SJCRH30 (cell line): ENCODE data around the gene SCN4A. TPM values are rescaled to one million over a fixed set of nuclear protein-coding genes. Genes with fewer than 3 reads are reported as not detected.

ENCODE experiments used
- DNase-seq, 2 experiments: peaks; one replicate each; pipeline ENCODE4 v3.0.0-alpha.2; 2015 to 2020
- H3K27ac ChIP-seq: fragments of 250-450 bp; sonication (Bioruptor Pico); 2 replicates; pipeline ENCODE4 v1.5.1; 2020; ENCODE audit warnings: mild to moderate bottlenecking, moderate library complexity
- H3K27me3 ChIP-seq: fragments of 250-450 bp; sonication (Bioruptor Pico); 2 replicates; pipeline ENCODE4 v1.5.1; 2020; ENCODE audit warnings: mild to moderate bottlenecking, moderate library complexity
- H3K36me3 ChIP-seq: fragments of 250-450 bp; sonication (Bioruptor Pico); 2 replicates; pipeline ENCODE4 v1.5.1; 2020; ENCODE audit warnings: mild to moderate bottlenecking, moderate library complexity
- H3K4me1 ChIP-seq: fragments of 250-450 bp; sonication (Bioruptor Pico); 2 replicates; pipeline ENCODE4 v1.5.1; 2020; ENCODE audit warnings: mild to moderate bottlenecking, moderate library complexity
- H3K4me3 ChIP-seq: fragments of 250-450 bp; sonication (Bioruptor Pico); 2 replicates; pipeline ENCODE4 v1.5.1; 2020; ENCODE audit warnings: mild to moderate bottlenecking, moderate library complexity
- H3K9me3 ChIP-seq: fragments of 250-450 bp; sonication (Bioruptor Pico); replicated peaks from 2 replicates; pipeline ENCODE4 v1.5.1; 2020; ENCODE audit warnings: mild to moderate bottlenecking, moderate library complexity
- total RNA-seq: library from RNA; depleted of rRNA; stranded (reverse); fragments of >200 nt; shearing (Covaris generic); gene quantifications from 2 replicates; pipeline ENCODE4 v1.2.3, GENCODE V29; 2014

Gene SCN4A
- total RNA-seq, 1 experiment from 2014 or later, result 14.3 TPM

DNA sequence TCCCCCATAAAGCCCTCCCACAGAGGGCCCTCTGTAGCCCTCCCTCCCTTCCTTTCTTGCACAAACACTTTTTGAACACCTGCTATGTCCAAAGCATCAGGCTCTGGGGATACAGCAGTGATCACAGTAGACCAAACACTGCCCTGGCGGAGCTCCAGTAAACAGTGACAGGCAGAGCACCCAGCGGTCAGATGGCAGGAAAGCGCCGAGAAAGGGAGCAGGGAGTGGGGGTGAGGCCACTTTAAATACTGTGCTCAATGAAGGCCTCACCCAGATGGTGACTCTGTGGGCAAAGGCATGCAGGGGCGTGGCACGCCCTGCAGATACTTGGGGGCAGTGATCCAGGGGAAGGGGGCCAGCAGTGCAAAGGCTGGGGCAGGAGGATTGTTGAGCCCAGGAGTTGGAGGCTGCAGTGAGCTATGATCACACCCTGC is 33.0 kb upstream of the SCN4A start:
- peak; percentile 48 to 69 for DNase-seq
- Histone ChIP-seq H3K36me3 (no peaks in the 10 kb centered on the region), H3K27ac (no peak overlapping the region), H3K27me3 (no peaks in the 10 kb centered on the region), H3K4me1 (peaks cover 4% of the 10 kb centered on the region), H3K9me3 (no peaks in the 10 kb centered on the region), H3K4me3 (no peak overlapping the region)

DNA sequence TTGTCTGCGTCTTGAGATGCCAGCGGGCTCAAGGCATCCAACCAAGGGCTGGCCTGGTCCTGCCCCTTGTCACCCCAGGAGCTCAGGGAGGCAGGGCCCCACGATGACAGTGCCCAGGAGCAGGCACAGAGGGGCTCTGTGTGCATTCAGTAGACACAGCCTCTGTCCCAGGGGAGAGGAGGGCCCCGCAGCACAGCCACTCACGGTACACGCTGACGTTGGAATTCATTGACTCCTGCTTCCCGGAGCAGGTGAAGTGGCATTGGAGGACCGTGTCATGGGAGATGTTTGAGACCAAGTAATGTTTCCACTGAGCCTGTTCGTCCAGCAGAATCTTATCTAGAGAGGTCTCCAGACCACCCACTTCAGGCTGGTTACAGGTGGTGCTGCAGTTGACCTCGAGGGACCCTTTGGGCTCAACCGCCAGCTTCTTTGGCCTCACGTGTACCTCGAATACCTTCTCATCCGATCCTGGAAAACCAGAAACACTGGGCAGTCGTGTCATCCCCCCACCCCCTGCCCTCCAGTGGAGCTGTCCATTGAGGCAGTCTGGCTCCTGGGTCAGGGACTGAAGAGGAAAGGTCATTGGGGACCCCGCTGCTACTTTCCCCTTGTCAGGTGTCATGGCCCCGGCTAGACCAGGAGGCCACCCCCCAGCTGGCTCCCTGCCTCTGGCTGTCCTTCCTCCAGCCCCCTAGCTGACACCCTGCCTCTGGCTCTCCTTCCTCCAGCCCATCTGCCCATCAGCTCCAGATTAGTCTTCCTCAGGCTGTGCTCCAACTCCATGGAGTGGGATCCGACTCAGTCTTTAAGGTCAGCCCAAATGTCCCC is 32.4 kb upstream of the SCN4A start:
- Histone ChIP-seq H3K27ac (no peak overlapping the region), H3K4me1 (peaks cover 4% of the 10 kb centered on the region), H3K9me3 (no peaks in the 10 kb centered on the region), H3K36me3 (no peaks in the 10 kb centered on the region), H3K4me3 (no peak overlapping the region), H3K27me3 (no peaks in the 10 kb centered on the region)
- no peak for DNase-seq

DNA sequence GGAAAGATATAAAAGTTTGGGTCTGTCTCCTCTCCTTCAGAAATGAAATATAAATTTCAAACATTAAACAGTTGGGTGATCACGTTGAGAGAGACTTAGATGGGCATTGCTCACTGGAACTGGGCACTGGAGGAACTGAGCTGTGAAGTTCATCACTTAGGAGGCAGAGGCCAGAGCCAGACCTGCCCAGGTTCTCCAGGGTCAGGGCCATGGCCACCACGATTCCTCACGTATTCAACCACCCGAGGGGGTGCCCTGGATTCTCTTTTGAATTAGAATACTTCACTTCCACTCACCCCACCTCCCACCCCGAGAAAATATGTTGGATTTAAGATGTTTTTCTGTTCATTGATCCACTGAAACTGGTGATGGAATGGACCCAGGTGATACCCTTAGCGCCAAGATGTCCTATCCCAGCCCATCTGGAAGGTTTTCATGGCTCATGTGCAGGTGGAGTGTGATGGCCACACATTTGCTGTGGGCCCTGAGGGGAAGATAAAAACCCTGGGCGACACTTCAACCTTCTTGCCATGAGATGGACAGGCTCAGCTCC is 31.6 kb upstream of the SCN4A start:
- no peak overlapping the region for H3K27ac ChIP-seq
- H3K27me3 ChIP-seq, result no peaks in the 10 kb centered on the region
- H3K4me3 ChIP-seq, result no peak overlapping the region
- peaks cover 4% of the 10 kb centered on the region for H3K4me1 ChIP-seq
- H3K9me3 ChIP-seq, result no peaks in the 10 kb centered on the region
- H3K36me3 ChIP-seq, result no peaks in the 10 kb centered on the region
- no peak for DNase-seq

GRCh38 chr17:64003526-64004121 is 30.9 kb upstream of the SCN4A start:
- peaks cover 4% of the 10 kb centered on the region for H3K4me1 ChIP-seq

GRCh38 chr17:64002658-64003525 is 30.2 kb upstream of the SCN4A start:
- Histone ChIP-seq H3K27me3 (no peaks in the 10 kb centered on the region), H3K4me3 (no peak overlapping the region), H3K27ac (no peak overlapping the region), H3K4me1 (peaks cover 7% of the 10 kb centered on the region), H3K9me3 (no peaks in the 10 kb centered on the region), H3K36me3 (no peaks in the 10 kb centered on the region)
- no peak for DNase-seq

More at GRCh38 chr17:64003526-64004121, 30.9 kb upstream of the SCN4A start:
- Histone ChIP-seq H3K27ac (no peak overlapping the region), H3K27me3 (no peaks in the 10 kb centered on the region), H3K36me3 (no peaks in the 10 kb centered on the region), H3K9me3 (no peaks in the 10 kb centered on the region), H3K4me3 (no peak overlapping the region)
- no peak for DNase-seq

DNA sequence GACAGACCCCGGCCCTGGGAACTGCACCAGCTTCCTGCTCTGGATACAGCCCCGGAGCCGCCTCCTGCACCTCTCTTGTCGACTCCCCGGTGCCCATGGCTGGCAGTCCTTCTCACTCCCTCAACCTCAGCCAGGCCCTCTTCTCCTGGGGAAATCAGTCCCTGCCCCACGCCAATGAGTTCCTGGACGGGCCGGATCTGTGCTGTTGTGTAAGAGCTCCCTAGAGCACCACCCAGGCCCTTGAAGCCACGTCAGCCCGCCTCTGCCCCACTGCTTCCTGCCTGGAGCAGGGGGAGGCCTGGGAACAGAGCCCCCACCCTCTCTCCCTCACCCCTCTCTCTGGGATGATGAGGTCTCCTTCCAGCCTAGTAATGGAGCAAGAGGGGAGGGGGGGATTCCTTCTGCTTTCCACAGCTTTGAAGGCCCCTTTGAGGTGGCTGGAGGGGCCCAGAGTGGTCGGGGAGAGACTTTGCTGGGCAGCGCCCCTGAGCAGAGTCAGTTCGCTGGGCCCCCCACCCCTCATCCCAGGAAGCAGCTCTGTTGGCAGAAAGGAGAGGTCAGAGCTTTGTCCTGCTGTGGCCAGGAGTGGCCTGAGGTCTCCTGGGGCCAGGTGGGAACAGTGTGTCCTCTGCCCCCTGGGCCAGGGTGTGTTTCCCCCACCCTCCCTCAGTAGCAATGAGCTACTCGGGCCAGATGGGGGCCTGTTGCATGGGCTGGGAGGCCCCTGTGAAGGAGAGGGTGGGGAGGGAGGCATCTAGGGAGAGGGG is 29.2 kb upstream of the SCN4A start:
- Histone ChIP-seq H3K36me3 (no peaks in the 10 kb centered on the region), H3K27ac (no peak overlapping the region), H3K9me3 (no peaks in the 10 kb centered on the region), H3K27me3 (no peaks in the 10 kb centered on the region), H3K4me1 (peaks cover 16% of the 10 kb centered on the region), H3K4me3 (no peak overlapping the region)
- no peak for DNase-seq

DNA sequence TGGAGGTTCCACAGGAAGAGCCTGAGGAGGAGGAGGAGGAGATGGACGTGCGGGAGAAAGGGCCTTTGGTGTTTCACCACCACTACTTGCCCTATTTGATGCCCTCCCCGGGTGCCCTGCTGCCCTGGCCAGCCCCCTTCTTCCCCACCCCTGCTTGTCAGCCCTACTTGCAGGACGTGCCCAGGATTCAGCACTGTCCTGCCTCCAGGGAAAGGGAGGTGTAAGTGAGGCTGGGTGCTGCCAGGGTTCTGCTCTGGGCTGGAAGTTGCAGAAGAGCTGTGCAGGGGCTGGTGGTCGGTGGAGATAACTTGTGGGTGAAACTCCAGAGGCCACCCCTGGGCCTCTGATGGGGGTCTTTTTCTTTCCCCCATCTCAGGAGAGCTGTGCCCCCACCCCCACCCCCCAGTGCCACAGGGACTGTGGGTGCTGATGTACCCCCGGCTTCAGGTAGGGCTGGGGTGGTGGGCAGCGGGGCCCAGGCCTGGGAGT is 28.4 kb upstream of the SCN4A start:
- no peak overlapping the region for H3K4me3 ChIP-seq
- no peak for DNase-seq
- no peak overlapping the region for H3K27ac ChIP-seq
- no peaks in the 10 kb centered on the region for H3K36me3 ChIP-seq
- no peaks in the 10 kb centered on the region for H3K9me3 ChIP-seq
- peaks cover 17% of the 10 kb centered on the region for H3K4me1 ChIP-seq
- no peaks in the 10 kb centered on the region for H3K27me3 ChIP-seq

- H3K27me3 ChIP-seq, result no peaks in the 10 kb centered on the region
- H3K36me3 ChIP-seq, result no peaks in the 10 kb centered on the region
- no peak overlapping the region for H3K4me3 ChIP-seq
- DNase-seq, result no peak
- no peaks in the 10 kb centered on the region for H3K9me3 ChIP-seq
- H3K4me1 ChIP-seq, result peaks cover 14% of the 10 kb centered on the region
- H3K27ac ChIP-seq, result no peak overlapping the region
These were observed 27.2 kb upstream of the SCN4A start for GRCh38 chr17:63999680-64000531.

GRCh38 chr17:63998721-63999679 is 26.3 kb upstream of the SCN4A start:
- Histone ChIP-seq H3K27me3 (no peaks in the 10 kb centered on the region), H3K27ac (no peak overlapping the region), H3K4me3 (peak overlapping the region; percentile 54), H3K4me1 (peaks cover 16% of the 10 kb centered on the region), H3K36me3 (no peaks in the 10 kb centered on the region), H3K9me3 (no peaks in the 10 kb centered on the region)
- DNase-seq, result no peak

GRCh38 chr17:63998050-63998720 is 25.5 kb upstream of the SCN4A start, which contains the start of gene PRR29:
Gene PRR29, plus strand, starts transcription at chr17:63998351. Its CDS starts 14 bp downstream, at chr17:63998365.
- Histone ChIP-seq H3K4me1 (peaks cover 16% of the 10 kb centered on the region), H3K9me3 (no peaks in the 10 kb centered on the region), H3K27ac (peak within 1 kb of the TSS; percentile 52), H3K36me3 (no peaks in the 10 kb centered on the region), H3K27me3 (no peaks in the 10 kb centered on the region), H3K4me3 (peak within 1 kb of the TSS; percentile 54)
- DNase-seq, result peak; percentile 72 to 80

DNA sequence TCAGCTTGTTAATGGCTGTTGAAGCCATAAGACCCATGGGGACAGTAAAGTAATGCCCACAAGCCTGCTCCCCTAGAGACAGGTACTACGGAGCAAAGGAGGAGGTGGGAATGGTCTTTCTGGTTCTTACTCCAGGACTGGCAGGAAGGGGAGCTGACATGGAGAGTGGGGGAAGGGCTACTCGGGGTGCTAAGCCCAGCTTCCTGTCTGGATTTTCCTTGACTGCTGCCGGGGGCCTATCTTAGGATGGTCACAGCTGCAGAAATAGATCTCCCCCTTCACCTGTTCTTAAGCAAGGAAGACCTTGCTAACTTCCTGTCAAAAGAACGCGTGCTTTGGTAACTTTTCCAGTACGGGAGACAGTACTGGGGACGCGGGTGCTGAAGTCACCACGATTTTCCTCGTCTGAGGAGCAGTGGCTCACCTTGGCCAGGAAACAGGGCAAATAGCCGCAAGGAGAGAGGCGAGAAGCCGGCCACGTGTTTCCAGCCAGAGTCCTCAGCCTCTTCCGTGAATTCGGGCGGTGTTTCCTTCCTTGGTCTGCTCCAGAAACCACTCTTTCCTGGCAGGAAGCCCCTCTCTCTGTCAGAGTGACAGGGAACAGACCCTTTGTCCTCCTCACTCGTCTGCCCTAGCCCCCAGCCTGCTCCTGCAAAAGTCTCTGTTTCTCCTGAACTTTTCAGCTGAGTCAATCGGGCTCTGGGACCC is 24.8 kb upstream of the SCN4A start:
- no peaks in the 10 kb centered on the region for H3K27me3 ChIP-seq
- H3K9me3 ChIP-seq, result no peaks in the 10 kb centered on the region
- peak overlapping the region; percentile 54 for H3K4me3 ChIP-seq
- peak overlapping the region; percentile 52 for H3K27ac ChIP-seq
- peak; percentile 69 to 78 for DNase-seq
- peaks cover 16% of the 10 kb centered on the region for H3K4me1 ChIP-seq
- no peaks in the 10 kb centered on the region for H3K36me3 ChIP-seq
